GM10266 (cell line): Measurements from ENCODE around the gene PLD4.

Experiments used
- DNase-seq: peaks from one replicate; pipeline ENCODE4 v3.0.0; 2012; ENCODE audit errors: extremely low spot score
- CTCF ChIP-seq: IDR thresholded peaks from 2 replicates; pipeline ENCODE4 v1.5.1; 2012; ENCODE audit warnings: mild to moderate bottlenecking, low read depth; ENCODE audit not compliant: control insufficient read depth, insufficient read depth; ENCODE audit errors: missing control alignments

The PLD4 gene

GRCh38 chr14:104932676-104933631 lies 8.3 kb downstream of the PLD4 start:
- peak; percentile 95 for DNase-seq
- TF ChIP-seq CTCF = peak; percentile 93

- no peak for DNase-seq
- TF ChIP-seq CTCF = no peak
These were observed 9.4 kb downstream of the PLD4 start for GRCh38 chr14:104933746-104934733.

DNA sequence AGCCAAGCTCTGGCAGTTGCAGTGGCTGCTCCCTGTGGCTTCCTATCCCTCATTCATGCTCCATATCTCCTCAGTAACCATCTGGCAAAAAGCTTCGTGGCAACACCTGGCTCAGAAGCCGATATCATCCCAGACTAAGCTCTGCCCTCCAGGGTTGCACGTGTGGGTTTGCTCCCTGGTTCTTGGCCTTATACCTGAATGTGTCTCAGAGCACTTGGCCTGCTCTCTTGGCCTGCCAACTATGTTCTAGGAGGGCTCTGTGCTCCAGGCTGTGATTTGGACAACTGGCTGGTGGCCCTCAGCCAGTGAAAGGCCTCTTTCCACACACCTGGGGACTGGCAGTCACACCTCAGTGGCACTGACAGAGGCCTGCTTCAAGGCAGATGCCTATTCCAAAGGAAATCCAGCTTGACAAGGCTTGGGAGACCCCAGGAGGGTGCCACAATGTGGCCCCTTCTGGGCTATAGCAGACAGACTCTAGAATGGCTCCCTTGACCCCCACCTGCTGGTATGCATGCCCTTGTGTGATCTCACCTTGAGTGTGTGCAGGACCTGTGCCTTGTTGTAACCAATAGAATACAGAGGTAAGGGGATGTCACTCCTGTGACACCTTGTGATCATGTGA lies 10.5 kb downstream of the PLD4 start:
- TF ChIP-seq CTCF = no peak

GRCh38 chr14:104935955-104936354 lies 11.3 kb downstream of the PLD4 start:
- no peak for TF ChIP-seq CTCF
- DNase-seq = no peak

More for the DNA sequence above, 10.5 kb downstream of the PLD4 start:
- DNase-seq = peak; percentile 6

DNA sequence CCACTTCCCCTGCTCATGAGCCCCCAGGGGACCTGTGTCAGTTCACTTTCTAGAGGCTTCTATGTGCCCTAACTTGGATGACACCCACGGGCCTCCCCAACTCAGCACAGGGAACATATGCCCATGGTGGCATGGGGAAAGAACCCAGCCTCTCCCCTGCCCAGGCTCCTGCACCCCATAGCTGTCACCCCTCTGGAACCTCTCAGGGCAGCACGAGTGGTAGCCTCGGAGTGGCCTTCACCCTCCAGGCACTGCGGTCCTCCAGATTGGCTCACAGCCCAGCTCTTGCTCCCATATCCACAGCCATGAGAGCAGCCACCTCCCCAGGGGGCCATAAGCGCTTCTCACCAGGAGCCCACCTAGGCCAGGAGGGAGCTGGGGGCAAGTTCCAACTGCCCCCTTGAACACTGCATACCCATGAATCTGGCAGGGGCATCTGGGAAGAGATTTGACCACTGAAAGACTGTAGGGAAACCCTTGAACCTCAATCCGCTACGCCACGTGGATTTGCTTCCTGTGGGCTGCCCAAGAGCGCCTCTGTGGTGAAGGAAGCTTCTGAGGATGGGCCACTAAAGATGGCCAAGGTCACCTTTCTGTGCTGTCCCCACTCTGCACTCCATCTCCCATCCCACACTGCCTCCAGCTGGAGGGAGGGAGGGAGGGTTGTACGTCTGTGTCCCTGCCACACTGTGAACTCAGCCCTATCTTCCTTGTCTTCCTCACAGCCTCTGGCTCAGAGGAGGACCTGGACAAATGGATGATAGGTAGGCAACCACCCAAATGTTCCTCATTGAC lies 11.9 kb downstream of the PLD4 start:
- TF ChIP-seq CTCF = peak; percentile 16
- peak; percentile 26 for DNase-seq

DNA sequence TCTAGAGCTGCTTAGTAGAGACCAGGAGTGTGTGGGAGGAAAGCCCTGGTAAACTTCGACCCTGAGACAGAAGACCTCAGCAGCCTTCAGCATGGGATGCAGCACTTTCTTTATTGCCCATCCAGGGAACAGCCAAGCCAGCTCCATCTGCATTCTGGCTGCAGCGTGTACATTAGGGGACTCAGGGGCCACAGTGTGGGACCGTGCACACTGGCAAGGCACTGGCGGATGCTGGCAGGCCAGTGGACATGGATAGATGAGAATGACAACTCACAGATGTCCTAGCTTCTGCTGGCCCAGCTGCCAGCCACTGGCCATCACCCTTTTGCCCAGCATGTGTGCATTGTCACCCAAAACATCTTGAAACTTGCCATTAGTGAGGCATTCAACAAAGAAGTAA lies 12.5 kb downstream of the PLD4 start:
- TF ChIP-seq CTCF = no peak
- no peak for DNase-seq
